ENCODE measurements around the gene EMILIN3. TPM values are rescaled to one million over a fixed set of nuclear protein-coding genes. Genes with fewer than 3 reads are reported as not detected.

EMILIN3 gene
- total RNA-seq, 1 experiment from 2014 or later = 5.9 TPM

GRCh38 chr20:41412324-41413120 lies 45.9 kb upstream of the EMILIN3 start:
- Histone ChIP-seq H3K18ac (ENCODE audit: insufficient read length, low read depth, low read length) (no peak overlapping the region), H2BK5ac (ENCODE audit: insufficient read length, low read length) (no peak overlapping the region), H3K14ac (ENCODE audit: insufficient read depth, low read length) (no peak overlapping the region), H2BK20ac (ENCODE audit: low read depth, low read length, poor library complexity, severe bottlenecking) (no peak overlapping the region), H4K91ac (ENCODE audit: insufficient read length, low read depth, low read length) (no peak overlapping the region), H3K27ac (ENCODE audit: insufficient read length, low read depth, low read length) (no peak overlapping the region), H2AK5ac (ENCODE audit: insufficient read length, low read length) (no peak overlapping the region), H3K9ac (ENCODE audit: extremely low read depth, insufficient read length, low read length) (no peak overlapping the region), H2AFZ (ENCODE audit: low read length) (no peak overlapping the region), H3K56ac (ENCODE audit: insufficient read length, low read depth, low read length) (no peak overlapping the region), H4K8ac (replicated peaks; ENCODE audit: insufficient read length, low read depth, low read length) (no peak overlapping the region), H3K4ac (ENCODE audit: low read depth, low read length) (no peak overlapping the region), H3K27me3 (ENCODE audit: insufficient read depth, low read length) (no peaks in the 10 kb centered on the region), H2BK12ac (ENCODE audit: insufficient read length, low read depth, low read length) (no peak overlapping the region), H3K23me2 (ENCODE audit: insufficient read length, low read depth, low read length, poor library complexity, severe bottlenecking) (no peaks in the 10 kb centered on the region), H3T11ph (ENCODE audit: low read length) (no peak overlapping the region), H4K20me1 (ENCODE audit: control insufficient read depth, insufficient read depth, insufficient read length) (no peaks in the 10 kb centered on the region), H3K79me1 (ENCODE audit: insufficient read depth, low read depth, low read length, poor library complexity, severe bottlenecking) (no peaks in the 10 kb centered on the region), H3K79me2 (ENCODE audit: insufficient read depth, low read length) (no peaks in the 10 kb centered on the region), H2BK15ac (ENCODE audit: low read depth, low read length) (no peak overlapping the region), H2BK120ac (ENCODE audit: low read depth, low read length, poor library complexity, severe bottlenecking) (no peak overlapping the region), H3K4me2 (ENCODE audit: insufficient read depth, insufficient read length, low read length) (no peak overlapping the region), H3K4me1 (ENCODE audit: insufficient read depth, low read length) (no peaks in the 10 kb centered on the region), H4K5ac (ENCODE audit: insufficient read length, low read depth, low read length) (no peak overlapping the region), H3K9me3 (ENCODE audit: control insufficient read depth, low read depth, low read length) (no peaks in the 10 kb centered on the region), H3K23ac (ENCODE audit: insufficient read length, low read depth, low read length) (no peak overlapping the region)
- H3K4me1 Mint-ChIP-seq = no peaks in the 10 kb centered on the region
- no peaks in the 10 kb centered on the region for H3K27me3 Mint-ChIP-seq (ENCODE audit: low read depth)
- no peak for DNase-seq
- H3K4me3 Mint-ChIP-seq = no peak overlapping the region
- H3K9me3 Mint-ChIP-seq = no peaks in the 10 kb centered on the region
- no CpG with 5 or more reads among the region's 12 CpGs for WGBS (ENCODE audit: extremely low coverage, insufficient read length, low lambda C conversion rate)
- H3K27ac Mint-ChIP-seq = no peak overlapping the region; a peak in 1 of 7 replicates
- no peak for TF ChIP-seq CTCF (conservative IDR thresholded peaks at IDR 0.05)
- H3K36me3 Mint-ChIP-seq (ENCODE audit: insufficient read depth in 1 of 3, low read depth in 3 of 3) = peaks cover 35 to 87% (median 86%) of the 10 kb centered on the region in 3 experiments
